GM21515 (cell line): ENCODE data around the gene PARD3.

ENCODE experiments used
- ATAC-seq: cut with Tn5 transposase; IDR thresholded peaks from one replicate; pipeline ENCODE4 v1.9.1; 2021; ENCODE audit not compliant: unreplicated experiment

PARD3 gene

GRCh38 chr10:34549953-34550352 lies 265.1 kb downstream of the PARD3 start:
- ATAC-seq: no peak

- no peak for ATAC-seq
Observed at GRCh38 chr10:34549001-34549400, 266.1 kb downstream of the PARD3 start.

GRCh38 chr10:34548466-34548865 lies 266.6 kb downstream of the PARD3 start:
- ATAC-seq: no peak

- no peak for ATAC-seq
Observed at GRCh38 chr10:34547695-34548094, 267.4 kb downstream of the PARD3 start.

GRCh38 chr10:34547291-34547690 lies 267.8 kb downstream of the PARD3 start:
- ATAC-seq: no peak

- no peak for ATAC-seq
Observed at GRCh38 chr10:34544400-34544799, 270.7 kb downstream of the PARD3 start.

GRCh38 chr10:34543716-34544115 lies 271.4 kb downstream of the PARD3 start:
- no peak for ATAC-seq

- ATAC-seq: no peak
Observed at GRCh38 chr10:34540492-34540891, 274.6 kb downstream of the PARD3 start.

- ATAC-seq: peak; percentile 36
Observed at GRCh38 chr10:34539533-34540315, 275.4 kb downstream of the PARD3 start.

- ATAC-seq: peak; percentile 64
Observed at GRCh38 chr10:34538281-34538829, 276.7 kb downstream of the PARD3 start.

GRCh38 chr10:34537629-34538231 lies 277.4 kb downstream of the PARD3 start:
- ATAC-seq: peak; percentile 78

GRCh38 chr10:34535872-34536271 lies 279.2 kb downstream of the PARD3 start:
- ATAC-seq: no peak

- ATAC-seq: no peak
Observed at GRCh38 chr10:34530778-34531177, 284.3 kb downstream of the PARD3 start.

- no peak for ATAC-seq
Observed at GRCh38 chr10:34528320-34528719, 286.8 kb downstream of the PARD3 start.

- ATAC-seq: no peak
Observed at GRCh38 chr10:34526758-34527730, 288.1 kb downstream of the PARD3 start.

- ATAC-seq: no peak
Observed at GRCh38 chr10:34526186-34526585, 288.9 kb downstream of the PARD3 start.

GRCh38 chr10:34524369-34525091 lies 290.6 kb downstream of the PARD3 start:
- no peak for ATAC-seq

- ATAC-seq: no peak
Observed at GRCh38 chr10:34523017-34523767, 291.9 kb downstream of the PARD3 start.

- peak; percentile 69 for ATAC-seq
Observed at GRCh38 chr10:34522546-34522945, 292.6 kb downstream of the PARD3 start.

- no peak for ATAC-seq
Observed at GRCh38 chr10:34520510-34520909, 294.6 kb downstream of the PARD3 start.
